Right atrium auricular region (tissue), 2 donors: Measurements from ENCODE around the gene DCDC2. TPM values are rescaled to one million over a fixed set of nuclear protein-coding genes. Genes with fewer than 3 reads are reported as not detected.
"Not testable (repeated sequence)": the region's sequence is repeated elsewhere in the genome, so short reads cannot be mapped to it uniquely, and the experiment has no call there.

ENCODE experiments used
- DNase-seq: peaks from one replicate; pipeline ENCODE4 v3.0.0-alpha.2; 2019; ENCODE audit warnings: low spot score
- H3K27ac ChIP-seq, 2 donors: fragments of 200-600 bp; sonication (generic); 1 replicate in 1 of 2; 2 replicates in 1 of 2; pipeline ENCODE4 v1.5.1; 2016 to 2019
- H3K27me3 ChIP-seq, 2 donors: fragments of 200-600 bp; sonication (generic); one replicate each; pipeline versions ENCODE4 v1.5.1 to v1.6.0; 2017 to 2019
- H3K36me3 ChIP-seq: fragments of 200-600 bp; sonication (generic); one replicate; pipeline ENCODE4 v1.5.1; 2016
- H3K4me1 ChIP-seq, 2 donors: fragments of 200-600 bp; sonication (generic); one replicate each; pipeline versions ENCODE4 v1.5.1 to v1.6.0; 2017 to 2019
- H3K4me3 ChIP-seq, 2 donors: fragments of 200-600 bp; sonication (generic); 1 replicate in 1 of 2; 2 replicates in 1 of 2; pipeline ENCODE4 v1.5.1; 2017 to 2019; ENCODE audit warnings: mild to moderate bottlenecking in 1 of 2, moderate library complexity in 1 of 2
- H3K9me3 ChIP-seq, 2 donors: fragments of 200-600 bp; sonication (generic); one replicate each; pipeline ENCODE4 v1.5.1; 2019
- total RNA-seq, 2 donors: library from RNA; depleted of rRNA; stranded (reverse); fragments of >200 nt; gene quantifications; one replicate each; pipeline ENCODE4 v1.1.0, GENCODE V29; 2016
- TF ChIP-seq, protein P1 (sequence below), 2 donors: fragments of 200-600 bp; sonication (generic); IDR thresholded peaks; one replicate each; pipeline ENCODE4 v1.5.1; 2019; ENCODE audit warnings: antibody characterized with exemption in 2 of 2

Gene DCDC2
- total RNA-seq, 2 donors from 2014 or later = not detected

DNA sequence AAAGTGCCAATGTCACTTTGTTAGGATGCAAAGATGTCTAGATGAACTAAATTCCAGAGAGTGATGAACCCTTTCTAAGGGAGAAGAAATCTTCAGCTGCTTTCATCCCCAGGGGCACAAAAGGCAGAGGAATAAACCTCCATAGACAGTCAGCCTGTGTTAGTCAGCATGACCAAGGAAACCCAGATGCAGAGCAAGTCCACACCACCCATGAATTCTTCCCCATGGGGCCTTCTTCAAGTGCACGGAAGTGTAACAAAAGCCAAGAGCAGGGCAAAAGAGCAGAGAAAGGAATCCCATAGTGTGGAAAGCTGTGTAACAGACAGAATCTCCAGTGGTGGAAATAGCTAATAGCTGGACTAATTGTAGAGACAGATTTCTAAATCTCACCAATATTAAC is 50.0 kb downstream of the DCDC2 start:
- H3K9me3 ChIP-seq = no peaks in the 10 kb centered on the region
- H3K27ac ChIP-seq = no peak overlapping the region
- DNase-seq = no peak
- H3K36me3 ChIP-seq = no peaks in the 10 kb centered on the region
- TF ChIP-seq, protein P1, sequence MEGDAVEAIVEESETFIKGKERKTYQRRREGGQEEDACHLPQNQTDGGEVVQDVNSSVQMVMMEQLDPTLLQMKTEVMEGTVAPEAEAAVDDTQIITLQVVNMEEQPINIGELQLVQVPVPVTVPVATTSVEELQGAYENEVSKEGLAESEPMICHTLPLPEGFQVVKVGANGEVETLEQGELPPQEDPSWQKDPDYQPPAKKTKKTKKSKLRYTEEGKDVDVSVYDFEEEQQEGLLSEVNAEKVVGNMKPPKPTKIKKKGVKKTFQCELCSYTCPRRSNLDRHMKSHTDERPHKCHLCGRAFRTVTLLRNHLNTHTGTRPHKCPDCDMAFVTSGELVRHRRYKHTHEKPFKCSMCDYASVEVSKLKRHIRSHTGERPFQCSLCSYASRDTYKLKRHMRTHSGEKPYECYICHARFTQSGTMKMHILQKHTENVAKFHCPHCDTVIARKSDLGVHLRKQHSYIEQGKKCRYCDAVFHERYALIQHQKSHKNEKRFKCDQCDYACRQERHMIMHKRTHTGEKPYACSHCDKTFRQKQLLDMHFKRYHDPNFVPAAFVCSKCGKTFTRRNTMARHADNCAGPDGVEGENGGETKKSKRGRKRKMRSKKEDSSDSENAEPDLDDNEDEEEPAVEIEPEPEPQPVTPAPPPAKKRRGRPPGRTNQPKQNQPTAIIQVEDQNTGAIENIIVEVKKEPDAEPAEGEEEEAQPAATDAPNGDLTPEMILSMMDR (IDR thresholded peaks at IDR 0.05) = no peak
- no peaks in the 10 kb centered on the region for H3K27me3 ChIP-seq
- no peak overlapping the region for H3K4me3 ChIP-seq
- H3K4me1 ChIP-seq = no peaks in the 10 kb centered on the region

DNA sequence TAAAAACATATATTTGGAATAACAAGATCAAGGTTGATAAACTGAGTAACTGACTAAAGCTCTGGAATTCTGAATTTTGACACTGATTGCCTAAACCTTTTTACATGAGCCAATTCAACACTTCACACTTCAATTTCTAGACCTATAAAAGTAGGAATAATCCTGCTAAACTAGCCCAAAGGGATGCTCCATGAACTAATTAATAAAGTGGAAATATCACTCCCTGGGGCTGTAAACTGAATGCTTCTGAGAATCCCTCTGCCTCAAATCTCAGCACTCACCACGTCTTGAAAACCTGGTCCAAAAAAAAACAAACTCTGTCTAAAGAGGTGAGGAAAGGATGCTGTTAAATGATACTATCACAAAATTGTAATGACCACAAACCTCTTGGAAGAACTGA is 50.9 kb downstream of the DCDC2 start:
- no peaks in the 10 kb centered on the region for H3K36me3 ChIP-seq

DNA sequence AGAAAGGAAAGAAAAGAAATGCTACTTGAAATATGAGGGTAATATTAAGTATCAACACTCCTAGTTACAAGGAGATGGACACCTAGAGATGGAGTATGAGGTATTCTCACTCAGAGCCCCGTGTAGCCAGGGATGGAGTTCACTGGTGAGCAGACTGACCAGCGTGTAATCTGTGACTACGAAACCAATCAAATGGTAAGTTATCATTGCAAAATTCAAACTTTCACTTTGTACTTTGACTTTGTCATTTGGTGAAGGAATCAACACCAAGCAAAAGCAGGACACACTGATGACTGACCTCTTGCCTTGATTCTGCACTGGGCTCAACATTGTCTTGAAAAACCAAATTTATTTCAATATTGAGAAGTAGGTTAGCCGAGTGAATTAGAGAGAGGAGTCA is 51.8 kb downstream of the DCDC2 start:
- H3K27ac ChIP-seq = no peak overlapping the region
- H3K4me1 ChIP-seq = no peaks in the 10 kb centered on the region
- no peak for DNase-seq
- H3K27me3 ChIP-seq = no peaks in the 10 kb centered on the region
- no peaks in the 10 kb centered on the region for H3K36me3 ChIP-seq
- TF ChIP-seq, protein P1 (IDR thresholded peaks at IDR 0.05) = no peak
- no peaks in the 10 kb centered on the region for H3K9me3 ChIP-seq
- H3K4me3 ChIP-seq = no peak overlapping the region

More for the DNA sequence above, 50.9 kb downstream of the DCDC2 start:
- H3K27me3 ChIP-seq = no peaks in the 10 kb centered on the region
- TF ChIP-seq, protein P1 (IDR thresholded peaks at IDR 0.05) = no peak
- no peaks in the 10 kb centered on the region for H3K4me1 ChIP-seq
- DNase-seq = no peak
- no peak overlapping the region for H3K4me3 ChIP-seq
- no peaks in the 10 kb centered on the region for H3K9me3 ChIP-seq
- no peak overlapping the region for H3K27ac ChIP-seq

DNA sequence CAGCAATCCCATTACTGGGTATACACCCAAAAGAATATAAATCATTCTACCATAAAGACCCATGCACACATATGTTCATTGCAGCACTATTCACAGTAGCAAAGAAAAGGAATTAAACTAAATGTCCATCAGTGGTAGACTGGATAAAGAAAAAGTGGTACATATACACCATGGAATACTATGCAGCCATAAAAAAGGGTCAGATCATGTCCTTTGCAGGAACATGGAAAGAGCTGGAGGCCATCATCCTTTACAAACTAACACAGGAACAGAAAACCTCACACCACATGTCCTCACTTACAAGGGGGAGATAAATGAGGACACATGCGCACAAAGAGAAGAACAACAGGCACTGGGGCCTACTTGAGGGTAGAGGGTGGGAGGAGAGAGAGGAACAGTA is 60.9 kb downstream of the DCDC2 start:
- Histone ChIP-seq H3K4me1 (no peaks in the 10 kb centered on the region), H3K9me3 (peaks cover 0 to 4% of the 10 kb centered on the region in 2 donors), H3K36me3 (no peaks in the 10 kb centered on the region), H3K27me3 (no peaks in the 10 kb centered on the region), H3K27ac (no peak overlapping the region), H3K4me3 (no peak overlapping the region)
- TF ChIP-seq, protein P1 (IDR thresholded peaks at IDR 0.05) = no peak
- DNase-seq = no peak

DNA sequence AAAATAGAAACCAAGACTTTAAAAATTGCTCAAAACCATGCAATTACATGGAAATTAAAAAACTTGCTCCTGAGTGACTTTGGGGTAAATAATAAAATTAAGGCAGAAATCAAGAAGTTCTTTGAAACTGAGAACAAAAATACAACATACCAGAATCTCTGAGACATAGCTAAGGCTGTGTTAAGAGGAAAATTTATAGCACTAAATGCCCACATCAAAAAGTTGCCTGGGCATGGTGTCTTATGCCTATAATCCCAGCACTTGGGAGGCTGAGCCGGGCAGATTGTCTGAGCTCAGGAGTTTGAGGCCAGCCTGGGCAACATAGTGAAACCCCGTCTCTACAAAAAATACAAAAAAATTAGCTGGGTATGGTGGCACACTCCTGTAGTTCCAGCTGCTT is 64.0 kb downstream of the DCDC2 start:
- H3K36me3 ChIP-seq, H3K27me3 ChIP-seq, H3K4me3 ChIP-seq, DNase-seq, H3K9me3 ChIP-seq, H3K27ac ChIP-seq, H3K4me1 ChIP-seq: not testable (repeated sequence)

DNA sequence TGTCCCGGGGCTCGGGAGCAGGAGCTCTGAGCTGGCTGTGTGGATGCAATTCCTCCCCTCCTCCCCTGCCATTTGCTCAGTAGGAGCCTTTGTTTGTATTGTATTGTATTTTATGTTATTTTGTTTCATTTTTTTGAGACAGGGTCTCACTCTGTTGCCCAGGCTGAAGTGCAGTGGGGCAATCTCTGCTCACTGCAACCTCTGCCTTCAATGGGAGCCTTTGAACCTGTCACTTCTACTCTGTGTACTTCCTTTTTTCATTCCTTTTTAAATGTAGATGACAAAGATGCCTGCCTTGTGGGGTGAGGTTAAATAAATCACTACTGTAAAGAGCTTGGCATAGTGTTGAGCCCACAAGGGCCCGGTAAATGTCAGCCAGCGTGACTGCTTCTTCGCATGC is 70.6 kb downstream of the DCDC2 start:
- TF ChIP-seq, protein P1 (IDR thresholded peaks at IDR 0.05) = no peak
- DNase-seq = no peak
- H3K36me3 ChIP-seq = no peaks in the 10 kb centered on the region
- H3K4me3 ChIP-seq = no peak overlapping the region
- H3K27me3 ChIP-seq = no peaks in the 10 kb centered on the region
- peaks cover 0 to 11% of the 10 kb centered on the region in 2 donors for H3K4me1 ChIP-seq
- no peak overlapping the region for H3K27ac ChIP-seq
- H3K9me3 ChIP-seq = no peaks in the 10 kb centered on the region
